Sigmoid colon (tissue), 4 donors: ENCODE results near the gene SCARB1.

Experiments used
- EP300 ChIP-seq, 4 donors: sonication (generic); formaldehyde crosslinking; IDR thresholded peaks; one replicate each; pipeline ENCODE4 v1.6.1; 2017; ENCODE audit warnings: antibody characterized with exemption in 4 of 4
- POLR2A ChIP-seq, 2 donors: fragments of 450-650 bp; IDR thresholded peaks; one replicate each; pipeline ENCODE4 v1.6.1; 2016; ENCODE audit warnings: antibody characterized with exemption in 2 of 2, mild to moderate bottlenecking in 2 of 2, moderate library complexity in 2 of 2
- POLR2AphosphoS5 ChIP-seq, 4 donors: sonication (generic); formaldehyde crosslinking; IDR thresholded peaks; one replicate each; pipeline ENCODE4 v1.6.1; 2017; ENCODE audit warnings: antibody characterized with exemption in 4 of 4
- TF ChIP-seq, protein P1 (sequence below), 4 experiments: fragments of 450-650 bp in 3 of 4; fragments of 200-600 bp in 1 of 4; IDR thresholded peaks; one replicate each; pipeline ENCODE4 v1.5.1; 2016 to 2019; ENCODE audit warnings: antibody characterized with exemption in 4 of 4, mild to moderate bottlenecking in 3 of 4, moderate library complexity in 2 of 4

DNA sequence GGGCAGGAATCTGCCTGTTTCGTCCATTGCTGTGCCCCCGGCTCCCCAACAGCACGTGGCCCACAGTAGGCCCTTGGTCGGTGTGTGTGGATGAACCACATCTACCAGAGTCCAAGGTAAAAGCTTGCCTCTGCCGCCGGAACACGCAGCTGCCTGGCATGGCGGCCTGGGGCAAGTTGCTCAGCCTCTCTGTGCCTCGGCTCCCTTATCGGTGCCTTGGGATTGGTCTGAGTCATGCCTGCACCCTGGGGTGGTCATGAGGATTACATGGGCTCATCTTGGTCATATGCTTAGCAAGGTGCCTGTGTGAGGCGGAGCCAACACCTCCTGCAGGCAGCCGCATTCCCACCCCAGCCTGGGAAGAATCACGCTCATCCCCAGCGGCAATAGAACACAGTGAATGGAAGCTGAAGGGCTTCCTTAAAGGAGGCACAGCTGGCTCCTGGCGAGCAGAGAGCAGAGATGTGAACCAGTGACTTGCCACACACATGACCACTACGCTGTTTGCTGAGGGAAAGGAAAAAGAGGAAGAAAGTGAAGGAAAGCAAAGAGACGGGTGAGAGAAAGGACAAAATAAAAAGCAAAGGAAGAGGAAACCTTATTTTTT lies 5.5 kb upstream of the SCARB1 start:
- TF ChIP-seq POLR2A (IDR thresholded peaks at IDR 0.05) (no peak), EP300 (IDR thresholded peaks at IDR 0.05) (no peak), POLR2AphosphoS5 (IDR thresholded peaks at IDR 0.05) (peak in 3 of 4 donors; percentile 18 to 45 (median 18))
- TF ChIP-seq, protein P1, sequence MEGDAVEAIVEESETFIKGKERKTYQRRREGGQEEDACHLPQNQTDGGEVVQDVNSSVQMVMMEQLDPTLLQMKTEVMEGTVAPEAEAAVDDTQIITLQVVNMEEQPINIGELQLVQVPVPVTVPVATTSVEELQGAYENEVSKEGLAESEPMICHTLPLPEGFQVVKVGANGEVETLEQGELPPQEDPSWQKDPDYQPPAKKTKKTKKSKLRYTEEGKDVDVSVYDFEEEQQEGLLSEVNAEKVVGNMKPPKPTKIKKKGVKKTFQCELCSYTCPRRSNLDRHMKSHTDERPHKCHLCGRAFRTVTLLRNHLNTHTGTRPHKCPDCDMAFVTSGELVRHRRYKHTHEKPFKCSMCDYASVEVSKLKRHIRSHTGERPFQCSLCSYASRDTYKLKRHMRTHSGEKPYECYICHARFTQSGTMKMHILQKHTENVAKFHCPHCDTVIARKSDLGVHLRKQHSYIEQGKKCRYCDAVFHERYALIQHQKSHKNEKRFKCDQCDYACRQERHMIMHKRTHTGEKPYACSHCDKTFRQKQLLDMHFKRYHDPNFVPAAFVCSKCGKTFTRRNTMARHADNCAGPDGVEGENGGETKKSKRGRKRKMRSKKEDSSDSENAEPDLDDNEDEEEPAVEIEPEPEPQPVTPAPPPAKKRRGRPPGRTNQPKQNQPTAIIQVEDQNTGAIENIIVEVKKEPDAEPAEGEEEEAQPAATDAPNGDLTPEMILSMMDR (IDR thresholded peaks at IDR 0.05): no peak
